AG08396 (cell line): ENCODE measurements around the gene RNASE4.

ENCODE experiments used
- DNase-seq: peaks from one replicate; pipeline ENCODE4 v3.0.0; 2012; ENCODE audit warnings: low spot score, mixed read lengths

Gene RNASE4

GRCh38 chr14:20745571-20746358, 61.4 kb downstream of the RNASE4 start, which contains the start of gene EDDM3A:
TSS of gene EDDM3A (plus strand) at chr14:20745887. CDS start at chr14:20747581, 1,694 bp downstream.
- DNase-seq, result no peak

DNA sequence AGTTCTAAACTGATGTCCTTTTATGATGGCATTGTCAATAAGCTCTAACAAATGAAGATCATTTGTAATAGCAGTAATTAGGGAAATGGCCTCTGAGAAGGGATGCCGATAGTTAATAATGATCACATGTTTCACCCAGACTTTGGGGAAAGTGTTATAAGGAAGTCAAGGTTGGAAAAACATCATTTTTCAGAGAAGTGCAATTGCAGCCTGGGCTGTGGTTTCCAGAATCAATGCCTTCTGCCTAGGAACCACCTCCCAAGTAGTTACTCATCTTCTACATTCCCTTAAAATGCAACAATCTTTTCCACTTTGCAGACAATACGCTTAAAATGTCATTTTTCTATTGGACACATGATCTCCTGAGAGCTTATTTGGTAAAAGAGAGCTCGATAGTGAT, 62.2 kb downstream of the RNASE4 start:
- DNase-seq, result no peak

- no peak for DNase-seq
These were observed 64.1 kb downstream of the RNASE4 start for GRCh38 chr14:20748439-20748838.

DNA sequence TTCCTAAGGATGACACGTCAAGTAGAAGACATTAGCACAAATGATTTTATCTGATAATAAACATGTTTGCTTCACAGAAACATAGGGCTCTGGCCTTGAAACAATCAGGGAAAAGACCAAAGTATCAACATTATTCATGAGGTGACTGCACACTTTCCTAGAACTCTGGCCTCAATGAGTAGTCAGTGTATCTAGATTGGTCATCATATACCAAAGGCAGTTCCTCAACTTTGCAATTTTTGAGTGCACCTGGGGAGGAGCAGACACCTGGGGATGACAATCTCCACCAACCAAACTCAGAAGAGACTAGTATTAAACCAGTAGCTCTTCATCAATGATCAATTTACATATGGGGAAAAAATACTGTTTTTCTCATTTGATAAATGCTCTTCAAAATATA, 65.8 kb downstream of the RNASE4 start:
- DNase-seq, result no peak
